OCI-LY7 (cell line): Measurements from ENCODE around the gene SLC25A21.

Experiments
- CTCF ChIP-seq: fragments of 200-600 bp; sonication (generic); conservative IDR thresholded peaks from 2 replicates; pipeline ENCODE4 v1.5.1; 2014; ENCODE audit warnings: mild to moderate bottlenecking, antibody characterized with exemption, low read length, moderate library complexity, mixed read lengths
- EZH2phosphoT487 ChIP-seq: fragments of 200-600 bp; sonication (generic); IDR thresholded peaks from 2 replicates; pipeline ENCODE4 v1.6.1; 2018; ENCODE audit warnings: low read depth, borderline replicate concordance, mild to moderate bottlenecking, mixed run types, antibody characterized with exemption, low read length, moderate library complexity, mixed read lengths

- TF ChIP-seq CTCF = no peak
- no peak for TF ChIP-seq EZH2phosphoT487
Measured at GRCh38 chr14:37098132-37098531, 74.3 kb downstream of the SLC25A21 start.
